HFFc6 (cell line): ENCODE results near the gene PAMR1. TPM values are rescaled to one million over a fixed set of nuclear protein-coding genes. Genes with fewer than 3 reads are reported as not detected.
"Not testable (repeated sequence)": the region's sequence is repeated elsewhere in the genome, so short reads cannot be mapped to it uniquely, and the experiment has no call there.

Experiments used
- DNase-seq: peaks from one replicate; pipeline ENCODE4 v3.0.0-alpha.2; 2018
- H3K27ac Mint-ChIP-seq: 2 replicates; pipeline ENCODE4 v1.8.0; 2020; ENCODE audit warnings: mild to moderate bottlenecking, mixed read lengths
- H3K27me3 Mint-ChIP-seq: 2 replicates; pipeline ENCODE4 v1.8.0; 2021; ENCODE audit warnings: mild to moderate bottlenecking, moderate library complexity, mixed read lengths; ENCODE audit not compliant: insufficient read depth
- H3K36me3 Mint-ChIP-seq: 2 replicates; pipeline ENCODE4 v1.8.0; 2021; ENCODE audit warnings: low read depth, mixed read lengths
- H3K4me1 Mint-ChIP-seq: 2 replicates; pipeline ENCODE4 v1.8.0; 2020; ENCODE audit warnings: low read depth, mixed read lengths
- H3K4me3 Mint-ChIP-seq: 2 replicates; pipeline ENCODE4 v1.8.0; 2020; ENCODE audit warnings: mild to moderate bottlenecking, moderate library complexity, mixed read lengths
- H3K9me3 Mint-ChIP-seq: 2 replicates; pipeline ENCODE4 v1.8.0; 2020; ENCODE audit warnings: mild to moderate bottlenecking, mixed read lengths
- CTCF ChIP-seq: fragments of 200-600 bp; sonication (generic); IDR thresholded peaks from 2 replicates; pipeline ENCODE4 v1.5.0; 2021; ENCODE audit warnings: antibody characterized with exemption, mild to moderate bottlenecking
- total RNA-seq, 6 experiments: library from RNA; stranded (reverse); fragmentation: NEBNext Ultra II Directional; extraction: Animal tissue kit (Norgen Biotek cat#: 25700); gene quantifications; 2 replicates in 1 of 6; 3 replicates in 5 of 6; pipeline ENCODE4 v1.2.3, GENCODE V29; 2021

Gene PAMR1
- total RNA-seq, 6 experiments from 2014 or later = 151 to 209 (median 191) TPM

GRCh38 chr11:35523331-35523768 is 2.1 kb downstream of the PAMR1 start:
- Mint-ChIP-seq H3K4me3 (peak overlapping the region; percentile 91), H3K27ac (peak overlapping the region; percentile 63), H3K27me3 (peaks cover 2% of the 10 kb centered on the region; the same call in 1 of the 2 replicates), H3K9me3 (no peaks in the 10 kb centered on the region), H3K4me1 (peaks cover 77% of the 10 kb centered on the region), H3K36me3 (peaks cover 38% of the 10 kb centered on the region)
- peak; percentile 42 for DNase-seq
- TF ChIP-seq CTCF = no peak

GRCh38 chr11:35522091-35522490 is 3.3 kb downstream of the PAMR1 start:
- Mint-ChIP-seq H3K4me1 (peaks cover 85% of the 10 kb centered on the region), H3K4me3 (peak overlapping the region; percentile 91; the same call in 1 of the 2 replicates), H3K36me3 (peaks cover 48% of the 10 kb centered on the region)
- DNase-seq, H3K27me3 Mint-ChIP-seq, H3K27ac Mint-ChIP-seq, H3K9me3 Mint-ChIP-seq: not testable (repeated sequence)

- H3K36me3 Mint-ChIP-seq = peaks cover 58% of the 10 kb centered on the region
- peak overlapping the region; percentile 4; the same call in 1 of the 2 replicates for H3K27ac Mint-ChIP-seq
- no peaks in the 10 kb centered on the region; the same call in 1 of the 2 replicates for H3K27me3 Mint-ChIP-seq
- no peak for TF ChIP-seq CTCF
- H3K4me1 Mint-ChIP-seq = peaks cover 92% of the 10 kb centered on the region
- no peak overlapping the region for H3K4me3 Mint-ChIP-seq
- DNase-seq = no peak
- no peaks in the 10 kb centered on the region for H3K9me3 Mint-ChIP-seq
These were observed 5.0 kb downstream of the PAMR1 start for GRCh38 chr11:35520376-35520775.

GRCh38 chr11:35518766-35519165 is 6.7 kb downstream of the PAMR1 start:
- Mint-ChIP-seq H3K9me3 (no peaks in the 10 kb centered on the region), H3K4me3 (no peak overlapping the region; the same call in 1 of the 2 replicates), H3K27me3 (no peaks in the 10 kb centered on the region; the same call in 1 of the 2 replicates), H3K36me3 (peaks cover 71% of the 10 kb centered on the region), H3K27ac (peak overlapping the region; percentile 15; the same call in 1 of the 2 replicates), H3K4me1 (peaks cover 97% of the 10 kb centered on the region)
- no peak for TF ChIP-seq CTCF
- no peak for DNase-seq

- peaks cover 97% of the 10 kb centered on the region for H3K4me1 Mint-ChIP-seq
- no peak for TF ChIP-seq CTCF
- no peak overlapping the region for H3K27ac Mint-ChIP-seq
- H3K36me3 Mint-ChIP-seq = peaks cover 72% of the 10 kb centered on the region
- H3K4me3 Mint-ChIP-seq = no peak overlapping the region
- no peaks in the 10 kb centered on the region; the same call in 1 of the 2 replicates for H3K27me3 Mint-ChIP-seq
- no peaks in the 10 kb centered on the region for H3K9me3 Mint-ChIP-seq
- no peak for DNase-seq
These were observed 7.9 kb downstream of the PAMR1 start for GRCh38 chr11:35517481-35517880.

- no peaks in the 10 kb centered on the region; the same call in 1 of the 2 replicates for H3K27me3 Mint-ChIP-seq
- DNase-seq = no peak
- H3K4me3 Mint-ChIP-seq = no peak overlapping the region; the same call in 1 of the 2 replicates
- peaks cover 100% of the 10 kb centered on the region for H3K4me1 Mint-ChIP-seq
- peaks cover 67% of the 10 kb centered on the region for H3K36me3 Mint-ChIP-seq
- no peak overlapping the region for H3K27ac Mint-ChIP-seq
- TF ChIP-seq CTCF = no peak
- no peaks in the 10 kb centered on the region for H3K9me3 Mint-ChIP-seq
These were observed 9.0 kb downstream of the PAMR1 start for GRCh38 chr11:35516403-35516802.
